Smooth muscle cell (in vitro differentiated cells): Measurements from ENCODE around the gene GPR149. TPM values are rescaled to one million over a fixed set of nuclear protein-coding genes. Genes with fewer than 3 reads are reported as not detected.

Source experiments
- DNase-seq: peaks from one replicate; lab custom pipeline; 2025; ENCODE audit not compliant: unreplicated experiment; lab: John Stamatoyannopoulos, UW
- H2AFZ ChIP-seq: fragments of 200-600 bp; sonication (generic); 2 replicates; pipeline ENCODE4 v1.6.0; 2016; ENCODE audit warnings: antibody characterized with exemption, low read depth, mild to moderate bottlenecking
- H3F3A ChIP-seq: fragments of 200-600 bp; sonication (generic); 2 replicates; pipeline ENCODE4 v1.6.0; 2017; ENCODE audit warnings: antibody characterized with exemption, low read depth
- H3K27ac ChIP-seq: fragments of 200-600 bp; sonication (generic); 2 replicates; pipeline ENCODE4 v1.5.1; 2016; ENCODE audit warnings: low read depth, mild to moderate bottlenecking
- H3K27me3 ChIP-seq: fragments of 200-600 bp; sonication (generic); 2 replicates; pipeline ENCODE4 v1.6.1; 2016; ENCODE audit warnings: low read depth, mild to moderate bottlenecking
- H3K36me3 ChIP-seq: fragments of 200-600 bp; sonication (generic); 2 replicates; pipeline ENCODE4 v1.5.1; 2016; ENCODE audit warnings: low read depth
- H3K4me1 ChIP-seq: fragments of 200-600 bp; sonication (generic); 2 replicates; pipeline ENCODE4 v1.5.1; 2016; ENCODE audit warnings: low read depth
- H3K4me2 ChIP-seq: fragments of 200-600 bp; sonication (generic); 2 replicates; pipeline ENCODE4 v1.6.0; 2016; ENCODE audit warnings: mild to moderate bottlenecking
- H3K4me3 ChIP-seq: fragments of 200-600 bp; sonication (generic); 2 replicates; pipeline ENCODE4 v1.5.1; 2016; ENCODE audit warnings: mild to moderate bottlenecking
- H3K79me2 ChIP-seq: fragments of 200-600 bp; sonication (generic); 2 replicates; pipeline ENCODE4 v1.6.0; 2016; ENCODE audit warnings: low read depth, mild to moderate bottlenecking
- H3K9ac ChIP-seq: fragments of 200-600 bp; sonication (generic); 2 replicates; pipeline ENCODE4 v1.6.0; 2016; ENCODE audit warnings: low read depth
- H3K9me3 ChIP-seq: fragments of 200-600 bp; sonication (generic); replicated peaks from 2 replicates; pipeline ENCODE4 v1.5.1; 2016; ENCODE audit warnings: low read depth
- H4K20me1 ChIP-seq: fragments of 200-600 bp; sonication (generic); 2 replicates; pipeline ENCODE4 v1.6.0; 2016; ENCODE audit warnings: low read depth
- CTCF ChIP-seq: fragments of 200-600 bp; sonication (generic); IDR thresholded peaks from 2 replicates; pipeline ENCODE4 v1.5.1; 2017; ENCODE audit warnings: borderline replicate concordance, mild to moderate bottlenecking, antibody characterized with exemption; ENCODE audit not compliant: insufficient read depth, poor library complexity, severe bottlenecking
- WGBS: methylation state at CpG from one replicate; pipeline ENCODE4 v1.1.7; 2016; ENCODE audit warnings: low lambda C conversion rate; 5-methylcytosine and 5-hydroxymethylcytosine counted together
- polyA plus RNA-seq: library from polyadenylated mRNA; unstranded; fragments of >200 nt; fragmentation: Nextera tagmentation; extraction: Ambion mirVana; gene quantifications from 2 replicates; pipeline ENCODE4 v1.2.1, GENCODE V29; 2016
- total RNA-seq: library from RNA; depleted of rRNA; stranded (reverse); fragments of >200 nt; gene quantifications from 2 replicates; pipeline ENCODE4 v1.2.3, GENCODE V29; 2014

GPR149 gene
- total and polyA plus RNA-seq, 2 experiments from 2014 or later, result not detected

- H3F3A ChIP-seq, result no peaks in the 10 kb centered on the region
- peak within 1 kb of the TSS; percentile 88 for H3K27ac ChIP-seq
- H3K4me2 ChIP-seq, result peak within 1 kb of the TSS; percentile 85
- peaks cover 23% of the 10 kb centered on the region for H3K4me1 ChIP-seq
- H3K4me3 ChIP-seq, result peak within 1 kb of the TSS; percentile 84
- peak within 1 kb of the TSS; percentile 91 for H3K9ac ChIP-seq
- DNase-seq, result peak; percentile 60
- H3K27me3 ChIP-seq, result no peaks in the 10 kb centered on the region
- H4K20me1 ChIP-seq, result peaks cover 28% of the 10 kb centered on the region
- H3K9me3 ChIP-seq, result no peaks in the 10 kb centered on the region
- H3K36me3 ChIP-seq, result no peaks in the 10 kb centered on the region
- peaks cover 49% of the 10 kb centered on the region for H3K79me2 ChIP-seq
- H2AFZ ChIP-seq, result peak within 1 kb of the TSS; percentile 92
- TF ChIP-seq CTCF, result no peak
- WGBS, result under 1% methylated on average over 44 of the region's 45 CpGs
These were observed 105.9 kb downstream of the GPR149 start, which contains the start of gene DHX36 for GRCh38 chr3:154323891-154324738. Gene DHX36, minus strand, starts transcription at chr3:154324487. Its CDS starts 71 bp downstream, at chr3:154324416.

- Histone ChIP-seq H3K36me3 (peaks cover 16% of the 10 kb centered on the region), H3K27me3 (no peaks in the 10 kb centered on the region), H4K20me1 (peaks cover 63% of the 10 kb centered on the region), H3K4me2 (no peak overlapping the region), H3K9me3 (no peaks in the 10 kb centered on the region), H3K79me2 (peaks cover 70% of the 10 kb centered on the region), H3K4me3 (no peak overlapping the region), H3K27ac (no peak overlapping the region), H3K9ac (no peak overlapping the region), H2AFZ (no peak overlapping the region), H3F3A (no peaks in the 10 kb centered on the region), H3K4me1 (peaks cover 12% of the 10 kb centered on the region)
- WGBS, result 93% methylated on average over 5 of the region's 5 CpGs
- TF ChIP-seq CTCF, result no peak
- DNase-seq, result no peak
These were observed 112.8 kb downstream of the GPR149 start for GRCh38 chr3:154316974-154317767.

GRCh38 chr3:154314152-154314551, 115.8 kb downstream of the GPR149 start:
- Histone ChIP-seq H3K4me3 (no peak overlapping the region), H3K4me2 (no peak overlapping the region), H3K36me3 (peaks cover 16% of the 10 kb centered on the region), H3K4me1 (peaks cover 3% of the 10 kb centered on the region), H3K27me3 (no peaks in the 10 kb centered on the region), H3F3A (no peaks in the 10 kb centered on the region), H4K20me1 (peaks cover 37% of the 10 kb centered on the region), H3K79me2 (peaks cover 40% of the 10 kb centered on the region), H3K9ac (no peak overlapping the region), H3K27ac (no peak overlapping the region), H3K9me3 (no peaks in the 10 kb centered on the region), H2AFZ (no peak overlapping the region)
- WGBS, result 89% methylated on average over 1 of the region's 1 CpG
- no peak for TF ChIP-seq CTCF
- no peak for DNase-seq
